IMR-90 (cell line): ENCODE results near the gene RFT1. TPM values are rescaled to one million over a fixed set of nuclear protein-coding genes. Genes with fewer than 3 reads are reported as not detected.

Experiments
- ATAC-seq: fragments of 200-7000 bp; cut with Tn5 transposase; 2 replicates; pipeline ENCODE4 v1.9.1; 2020; ENCODE audit warnings: low read depth, mild to moderate bottlenecking, moderate library complexity
- BruUV-seq: library from RNA; stranded (reverse); fragments of 400-500 nt; replicated peaks from 2 replicates; lab custom pipeline; 2021; lab: Mats Ljungman, UMichigan
- CTCF ChIA-PET: fragments of 300-600 bp; formaldehyde crosslinking; extraction: SDS; loops from one replicate; lab custom pipeline; 2021; ENCODE audit warnings: antibody characterized with exemption; lab: Yijun Ruan, JAX
- POLR2A ChIA-PET: fragments of 300-600 bp; sonication (Branson Sonifier 250); formaldehyde crosslinking; loops from one replicate; lab custom pipeline; 2022; ENCODE audit warnings: antibody characterized with exemption; ENCODE audit not compliant: unreplicated experiment; lab: Charles Lee
- DNase-seq: peaks from one replicate; pipeline ENCODE4 v3.0.0; 2013
- H2AFZ ChIP-seq: replicated peaks from 2 replicates; pipeline ENCODE3; 2013; ENCODE audit warnings: low read length, mild to moderate bottlenecking; ENCODE audit not compliant: poor library complexity
- H2AK5ac ChIP-seq: 2 replicates; pipeline ENCODE4 v1.6.1; 2013; ENCODE audit warnings: low read depth, low read length, inconsistent platforms
- H2AK9ac ChIP-seq: replicated peaks from 2 replicates; pipeline ENCODE3; 2013; ENCODE audit warnings: mild to moderate bottlenecking, low read depth, low read length, moderate library complexity; ENCODE audit not compliant: poor library complexity
- H2BK120ac ChIP-seq: 2 replicates; pipeline ENCODE4 v1.6.1; 2013; ENCODE audit warnings: low read depth, low read length, inconsistent platforms
- H2BK15ac ChIP-seq: 3 replicates; pipeline ENCODE4 v1.6.1; 2013; ENCODE audit warnings: low read depth, low read length, inconsistent platforms
- H2BK20ac ChIP-seq: 2 replicates; pipeline ENCODE4 v1.6.1; 2013; ENCODE audit warnings: low read depth, mild to moderate bottlenecking, inconsistent platforms, low read length, moderate library complexity
- H2BK5ac ChIP-seq: 2 replicates; pipeline ENCODE4 v1.6.1; 2013; ENCODE audit warnings: mild to moderate bottlenecking, low read depth, low read length, inconsistent platforms; ENCODE audit not compliant: poor library complexity, severe bottlenecking
- H3K14ac ChIP-seq: replicated peaks from 2 replicates; pipeline ENCODE4 v1.6.1; 2013; ENCODE audit warnings: low read depth, low read length, inconsistent platforms
- H3K18ac ChIP-seq: 2 replicates; pipeline ENCODE4 v1.6.1; 2013; ENCODE audit warnings: low read depth, low read length, control low read depth
- H3K23ac ChIP-seq: 2 replicates; pipeline ENCODE4 v1.6.1; 2013; ENCODE audit warnings: low read depth, low read length, inconsistent platforms
- H3K27ac ChIP-seq: 2 replicates; pipeline ENCODE4 v1.5.1; 2013; ENCODE audit warnings: mild to moderate bottlenecking, control low read depth, low read length; ENCODE audit not compliant: insufficient read depth
- H3K27me3 ChIP-seq: 2 replicates; pipeline ENCODE4 v1.6.1; 2013; ENCODE audit warnings: low read length; ENCODE audit not compliant: control insufficient read depth, insufficient read depth
- H3K36me3 ChIP-seq: 2 replicates; pipeline ENCODE4 v1.6.1; 2013; ENCODE audit warnings: low read length, mixed read lengths; ENCODE audit not compliant: control insufficient read depth, insufficient read depth
- H3K4ac ChIP-seq: 2 replicates; pipeline ENCODE4 v1.6.1; 2013; ENCODE audit warnings: low read depth, low read length, inconsistent platforms
- H3K4me1 ChIP-seq: 2 replicates; pipeline ENCODE4 v1.6.1; 2013; ENCODE audit warnings: low read length, mixed read lengths; ENCODE audit not compliant: control insufficient read depth, insufficient read depth
- H3K4me2 ChIP-seq: 2 replicates; pipeline ENCODE4 v1.6.1; 2013; ENCODE audit warnings: low read depth, mild to moderate bottlenecking, control low read depth, low read length, moderate library complexity
- H3K4me3 ChIP-seq: 2 replicates; pipeline ENCODE4 v1.5.1; 2013; ENCODE audit warnings: low read depth, mild to moderate bottlenecking, control low read depth, low read length, moderate library complexity; ENCODE audit not compliant: insufficient read depth
- H3K56ac ChIP-seq: 2 replicates; pipeline ENCODE4 v1.6.1; 2013; ENCODE audit warnings: low read length, inconsistent platforms; ENCODE audit not compliant: insufficient read depth; ENCODE audit errors: extremely low read depth
- H3K79me1 ChIP-seq, 2 experiments: 2 replicates each; pipeline ENCODE4 v1.6.1; 2013; ENCODE audit warnings: low read length in 2 of 2, inconsistent platforms in 1 of 2, low read depth in 1 of 2
- H3K9ac ChIP-seq: 2 replicates; pipeline ENCODE4 v1.6.1; 2013; ENCODE audit warnings: low read depth, low read length, control low read depth
- H3K9me1 ChIP-seq: 2 replicates; pipeline ENCODE4 v1.6.1; 2013; ENCODE audit warnings: low read length, inconsistent platforms; ENCODE audit not compliant: insufficient read depth
- H3K9me3 ChIP-seq: 2 replicates; pipeline ENCODE4 v1.6.1; 2013; ENCODE audit warnings: low read length; ENCODE audit not compliant: control insufficient read depth, insufficient read depth
- H4K20me1 ChIP-seq: 2 replicates; pipeline ENCODE4 v1.6.1; 2013; ENCODE audit warnings: low read length, inconsistent platforms; ENCODE audit not compliant: insufficient read depth
- H4K5ac ChIP-seq: 2 replicates; pipeline ENCODE4 v1.6.1; 2013; ENCODE audit warnings: mild to moderate bottlenecking, low read depth, low read length, control low read depth
- H4K8ac ChIP-seq, 2 experiments: 2 replicates each; pipeline ENCODE4 v1.6.1; 2013; ENCODE audit warnings: low read depth in 2 of 2, low read length in 2 of 2, control low read depth in 1 of 2, inconsistent platforms in 1 of 2
- H4K91ac ChIP-seq: 2 replicates; pipeline ENCODE4 v1.6.1; 2013; ENCODE audit warnings: low read depth, low read length, inconsistent platforms; ENCODE audit not compliant: insufficient read depth
- BHLHE40 ChIP-seq: fragments of 150-350 bp; IDR thresholded peaks from 2 replicates; pipeline ENCODE4 v1.6.1; 2016; ENCODE audit warnings: mild to moderate bottlenecking, low read depth, low read length
- CEBPB ChIP-seq: IDR thresholded peaks from 2 replicates; pipeline ENCODE4 v1.6.1; 2012; ENCODE audit warnings: low read depth, low read length, improper control_type of control experiment
- CHD1 ChIP-seq: IDR thresholded peaks from 2 replicates; pipeline ENCODE4 v1.6.1; 2012; ENCODE audit warnings: low read depth, low read length, improper control_type of control experiment
- FOS ChIP-seq: fragments of 150-350 bp; IDR thresholded peaks from 2 replicates; pipeline ENCODE4 v1.6.1; 2016; ENCODE audit warnings: low read depth, low read length
- MAFK ChIP-seq: IDR thresholded peaks from 2 replicates; pipeline ENCODE4 v1.6.1; 2012; ENCODE audit warnings: low read depth, low read length, improper control_type of control experiment
- MAZ ChIP-seq: IDR thresholded peaks from 2 replicates; pipeline ENCODE4 v1.6.1; 2012; ENCODE audit warnings: low read depth, mild to moderate bottlenecking, low read length, improper control_type of control experiment, moderate library complexity, borderline replicate concordance
- MXI1 ChIP-seq: IDR thresholded peaks from 2 replicates; pipeline ENCODE4 v1.6.1; 2012; ENCODE audit warnings: low read depth, mild to moderate bottlenecking, low read length, moderate library complexity, borderline replicate concordance
- RAD21 ChIP-seq: IDR thresholded peaks from 2 replicates; pipeline ENCODE4 v1.6.1; 2012; ENCODE audit warnings: low read length, improper control_type of control experiment
- RCOR1 ChIP-seq: IDR thresholded peaks from 2 replicates; pipeline ENCODE4 v1.6.1; 2012; ENCODE audit warnings: mild to moderate bottlenecking, low read length, improper control_type of control experiment; ENCODE audit not compliant: insufficient replicate concordance
- RFX5 ChIP-seq: IDR thresholded peaks from 2 replicates; pipeline ENCODE4 v1.8.0; 2012; ENCODE audit warnings: low read depth, mild to moderate bottlenecking, low read length, moderate library complexity
- SMC3 ChIP-seq: fragments of 150-350 bp; IDR thresholded peaks from 2 replicates; pipeline ENCODE4 v1.6.1; 2016; ENCODE audit warnings: low read depth, mild to moderate bottlenecking, antibody characterized with exemption, low read length, moderate library complexity
- WGBS, 2 experiments: methylation state at CpG; one replicate each; pipeline versions ENCODE4 v1.1.5 to v1.1.7; 2013; ENCODE audit warnings: missing lambda C conversion rate in 2 of 2; ENCODE audit not compliant: insufficient read length in 1 of 2; ENCODE audit errors: extremely low coverage in 2 of 2; 5-methylcytosine and 5-hydroxymethylcytosine counted together
- dilution Hi-C: fragments of 300-500 bp; cut with HindIII; formaldehyde crosslinking; loops from one replicate; pipeline ENCODE4 v1.14.3; 2018; ENCODE audit warnings: low sequenced_read_pairs; ENCODE audit not compliant: unreplicated experiment
- in situ Hi-C: fragments of 300-500 bp; cut with MboI; formaldehyde crosslinking; loops from 3 replicates; pipeline ENCODE4 v1.14.3; 2019; ENCODE audit warnings: low sequenced_read_pairs, inconsistent platforms, mixed read lengths
- intact Hi-C: fragments of 100-400 bp; cut with micrococcal nuclease; formaldehyde crosslinking; loops from 2 replicates; pipeline ENCODE4 v1.10.0; 2022
- polyA plus RNA-seq, 3 experiments: library from polyadenylated mRNA; depleted of rRNA; stranded (reverse); fragments of >200 nt; gene quantifications; 2 replicates each; pipeline ENCODE4 v1.2.3, GENCODE V29; 2012; ENCODE audit warnings: low replicate concordance in 1 of 3
- total RNA-seq: library from RNA; depleted of rRNA; stranded (reverse); fragments of >200 nt; gene quantifications from 2 replicates; pipeline ENCODE4 v1.2.3, GENCODE V29; 2012
- TF ChIP-seq, protein P1 (sequence below): conservative IDR thresholded peaks from 2 replicates; pipeline ENCODE4 v1.5.1; 2012; ENCODE audit warnings: mild to moderate bottlenecking, low read depth, low read length, improper control_type of control experiment
- TF ChIP-seq, protein P2 (sequence below): fragments of 150-350 bp; IDR thresholded peaks from 2 replicates; pipeline ENCODE4 v1.6.1; 2017; ENCODE audit warnings: mild to moderate bottlenecking, antibody characterized with exemption, low read length, low read depth

Gene RFT1
- total and polyA plus RNA-seq, 2 of the 4 experiments (the other 2 are of a cell fraction), result 14.5 to 23.5 TPM

DNA sequence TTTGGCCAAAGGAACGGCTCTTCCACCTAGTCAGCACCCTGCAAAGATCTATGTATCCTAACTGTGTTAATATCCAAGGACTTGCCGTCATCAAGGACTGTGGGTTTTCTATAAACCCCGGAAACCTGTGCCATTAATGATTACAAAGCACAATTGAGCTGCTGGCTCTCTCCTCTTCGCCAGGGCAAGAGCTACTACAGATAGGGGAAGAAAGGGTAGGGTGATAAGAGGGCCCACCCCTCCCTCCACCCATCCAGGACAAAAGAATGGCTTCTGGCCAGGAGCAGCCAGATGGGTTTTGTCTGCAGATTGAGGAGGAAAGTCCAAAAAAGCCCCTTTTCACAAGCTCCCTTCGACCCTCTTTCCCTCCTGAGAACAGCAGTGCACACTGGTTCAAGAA is 9.9 kb downstream of the RFT1 start:
- Histone ChIP-seq H3K18ac (no peak overlapping the region), H2BK15ac (no peak overlapping the region), H3K36me3 (peaks cover 53% of the 10 kb centered on the region), H3K79me1 (no peaks in the 10 kb centered on the region), H3K27me3 (no peaks in the 10 kb centered on the region), H3K9ac (no peak overlapping the region), H3K56ac (no peak overlapping the region), H2AFZ (no peak overlapping the region), H2BK20ac (no peak overlapping the region), H2AK9ac (no peak overlapping the region), H2AK5ac (no peak overlapping the region), H3K4me2 (no peak overlapping the region), H3K9me3 (no peaks in the 10 kb centered on the region), H4K8ac (no peak overlapping the region), H4K91ac (no peak overlapping the region), H2BK5ac (no peak overlapping the region), H3K23ac (no peak overlapping the region), H3K4me3 (no peak overlapping the region), H3K4me1 (no peaks in the 10 kb centered on the region), H3K9me1 (no peaks in the 10 kb centered on the region), H3K4ac (no peak overlapping the region), H4K5ac (no peak overlapping the region), H4K20me1 (no peaks in the 10 kb centered on the region), H3K14ac (no peak overlapping the region), H3K27ac (no peak overlapping the region), H2BK120ac (no peak overlapping the region)
- no CpG with 5 or more reads among the region's 5 CpGs for WGBS, 2 experiments
- intact Hi-C loops, result no loop called here
- ChIA-PET CTCF (no interaction called here), POLR2A (no interaction called here)
- no peak for DNase-seq
- no peak for ATAC-seq
- in situ Hi-C loops, result loop anchor here (25.0 kb wide), 1 partner anchor 592 kb away; no protein-coding TSS in a partner anchor
- dilution Hi-C loops, result no loop called here
- TF ChIP-seq MXI1 (no peak), MAFK (no peak), CHD1 (no peak), RCOR1 (no peak), FOS (no peak), SMC3 (no peak), MAZ (no peak), CEBPB (no peak), RFX5 (no peak), RAD21 (no peak), BHLHE40 (no peak)
- TF ChIP-seq, protein P1, sequence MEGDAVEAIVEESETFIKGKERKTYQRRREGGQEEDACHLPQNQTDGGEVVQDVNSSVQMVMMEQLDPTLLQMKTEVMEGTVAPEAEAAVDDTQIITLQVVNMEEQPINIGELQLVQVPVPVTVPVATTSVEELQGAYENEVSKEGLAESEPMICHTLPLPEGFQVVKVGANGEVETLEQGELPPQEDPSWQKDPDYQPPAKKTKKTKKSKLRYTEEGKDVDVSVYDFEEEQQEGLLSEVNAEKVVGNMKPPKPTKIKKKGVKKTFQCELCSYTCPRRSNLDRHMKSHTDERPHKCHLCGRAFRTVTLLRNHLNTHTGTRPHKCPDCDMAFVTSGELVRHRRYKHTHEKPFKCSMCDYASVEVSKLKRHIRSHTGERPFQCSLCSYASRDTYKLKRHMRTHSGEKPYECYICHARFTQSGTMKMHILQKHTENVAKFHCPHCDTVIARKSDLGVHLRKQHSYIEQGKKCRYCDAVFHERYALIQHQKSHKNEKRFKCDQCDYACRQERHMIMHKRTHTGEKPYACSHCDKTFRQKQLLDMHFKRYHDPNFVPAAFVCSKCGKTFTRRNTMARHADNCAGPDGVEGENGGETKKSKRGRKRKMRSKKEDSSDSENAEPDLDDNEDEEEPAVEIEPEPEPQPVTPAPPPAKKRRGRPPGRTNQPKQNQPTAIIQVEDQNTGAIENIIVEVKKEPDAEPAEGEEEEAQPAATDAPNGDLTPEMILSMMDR, result no peak
- TF ChIP-seq, protein P2, sequence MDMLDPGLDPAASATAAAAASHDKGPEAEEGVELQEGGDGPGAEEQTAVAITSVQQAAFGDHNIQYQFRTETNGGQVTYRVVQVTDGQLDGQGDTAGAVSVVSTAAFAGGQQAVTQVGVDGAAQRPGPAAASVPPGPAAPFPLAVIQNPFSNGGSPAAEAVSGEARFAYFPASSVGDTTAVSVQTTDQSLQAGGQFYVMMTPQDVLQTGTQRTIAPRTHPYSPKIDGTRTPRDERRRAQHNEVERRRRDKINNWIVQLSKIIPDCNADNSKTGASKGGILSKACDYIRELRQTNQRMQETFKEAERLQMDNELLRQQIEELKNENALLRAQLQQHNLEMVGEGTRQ, result no peak
- no TSS peak for BruUV-seq
